Measurements from ENCODE around the gene PAQR4.

PAQR4 gene

GRCh38 chr16:3022684-3023414 lies 53.7 kb downstream of the PAQR4 start (continued):
- no peak for TF ChIP-seq ZNF169 (tag by site-specific recombination; IDR thresholded peaks at IDR 0.05)
- no peak for TF ChIP-seq ZNF404 (tag by site-specific recombination; IDR thresholded peaks at IDR 0.05)
- no peak for TF ChIP-seq ZNF133 (tag by site-specific recombination; IDR thresholded peaks at IDR 0.05)
- TF ChIP-seq, protein P1, sequence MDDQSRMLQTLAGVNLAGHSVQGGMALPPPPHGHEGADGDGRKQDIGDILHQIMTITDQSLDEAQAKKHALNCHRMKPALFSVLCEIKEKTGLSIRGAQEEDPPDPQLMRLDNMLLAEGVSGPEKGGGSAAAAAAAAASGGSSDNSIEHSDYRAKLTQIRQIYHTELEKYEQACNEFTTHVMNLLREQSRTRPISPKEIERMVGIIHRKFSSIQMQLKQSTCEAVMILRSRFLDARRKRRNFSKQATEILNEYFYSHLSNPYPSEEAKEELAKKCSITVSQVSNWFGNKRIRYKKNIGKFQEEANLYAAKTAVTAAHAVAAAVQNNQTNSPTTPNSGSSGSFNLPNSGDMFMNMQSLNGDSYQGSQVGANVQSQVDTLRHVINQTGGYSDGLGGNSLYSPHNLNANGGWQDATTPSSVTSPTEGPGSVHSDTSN (CRISPR knock-in tag; IDR thresholded peaks at IDR 0.05), result no peak
- no peak for TF ChIP-seq ZNF777 (tag by site-specific recombination; IDR thresholded peaks at IDR 0.05; ENCODE audit: borderline replicate concordance)
- TF ChIP-seq ZNF544 (tag by site-specific recombination; IDR thresholded peaks at IDR 0.05), result no peak
- TF ChIP-seq ZNF76 (tag by site-specific recombination; IDR thresholded peaks at IDR 0.05; ENCODE audit: borderline replicate concordance, low read depth), result peak; percentile 91; the same call in 1 of the 2 replicates
- no peak for TF ChIP-seq ZNF48 (tag by site-specific recombination; IDR thresholded peaks at IDR 0.05)
- TF ChIP-seq BCL11A (tag by site-specific recombination; IDR thresholded peaks at IDR 0.05; ENCODE audit: low read depth), result peak; percentile 52; the same call in 1 of the 2 replicates
- TF ChIP-seq PATZ1 (tag by site-specific recombination; IDR thresholded peaks at IDR 0.05), result 0 out of 2 replicates have a peak, but pooled peaks have one; percentile 32
- no peak for TF ChIP-seq ZNF621 (tag by site-specific recombination; IDR thresholded peaks at IDR 0.05)
- no peak for TF ChIP-seq ZNF785 (tag by site-specific recombination; IDR thresholded peaks at IDR 0.05)
- no peak; the same call in none of the 2 replicates for TF ChIP-seq ZNF639 (tag by site-specific recombination; IDR thresholded peaks at IDR 0.05)
- no peak for TF ChIP-seq MZF1 (tag by site-specific recombination; IDR thresholded peaks at IDR 0.05; ENCODE audit: borderline replicate concordance)
- TF ChIP-seq ZBTB17 (tag by site-specific recombination; IDR thresholded peaks at IDR 0.05), result 0 out of 2 replicates have a peak, but pooled peaks have one; percentile 0
- TF ChIP-seq ZSCAN16 (tag by site-specific recombination; IDR thresholded peaks at IDR 0.05), result no peak
- no peak for TF ChIP-seq ZNF549 (tag by site-specific recombination; IDR thresholded peaks at IDR 0.05)
- TF ChIP-seq, protein P2, sequence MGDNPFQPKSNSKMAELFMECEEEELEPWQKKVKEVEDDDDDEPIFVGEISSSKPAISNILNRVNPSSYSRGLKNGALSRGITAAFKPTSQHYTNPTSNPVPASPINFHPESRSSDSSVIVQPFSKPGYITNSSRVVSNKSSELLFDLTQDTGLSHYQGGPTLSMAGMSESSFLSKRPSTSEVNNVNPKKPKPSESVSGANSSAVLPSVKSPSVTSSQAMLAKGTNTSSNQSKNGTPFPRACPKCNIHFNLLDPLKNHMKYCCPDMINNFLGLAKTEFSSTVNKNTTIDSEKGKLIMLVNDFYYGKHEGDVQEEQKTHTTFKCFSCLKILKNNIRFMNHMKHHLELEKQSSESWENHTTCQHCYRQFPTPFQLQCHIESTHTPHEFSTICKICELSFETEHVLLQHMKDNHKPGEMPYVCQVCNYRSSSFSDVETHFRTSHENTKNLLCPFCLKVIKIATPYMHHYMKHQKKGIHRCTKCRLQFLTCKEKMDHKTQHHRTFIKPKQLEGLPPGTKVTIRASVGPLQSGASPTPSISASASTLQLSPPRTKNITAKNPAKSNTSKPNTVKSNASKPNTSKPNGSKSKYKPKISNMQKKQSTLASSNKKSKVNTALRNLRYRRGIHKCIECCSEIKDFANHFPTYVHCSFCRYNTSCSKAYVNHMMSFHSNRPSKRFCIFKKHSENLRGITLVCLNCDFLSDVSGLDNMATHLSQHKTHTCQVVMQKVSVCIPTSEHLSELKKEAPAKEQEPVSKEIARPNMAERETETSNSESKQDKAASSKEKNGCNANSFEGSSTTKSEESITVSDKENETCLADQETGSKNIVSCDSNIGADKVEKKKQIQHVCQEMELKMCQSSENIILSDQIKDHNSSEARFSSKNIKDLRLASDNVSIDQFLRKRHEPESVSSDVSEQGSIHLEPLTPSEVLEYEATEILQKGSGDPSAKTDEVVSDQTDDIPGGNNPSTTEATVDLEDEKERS (tag by site-specific recombination; IDR thresholded peaks at IDR 0.05), result no peak
- no peak for TF ChIP-seq ZNF341 (tag by site-specific recombination; IDR thresholded peaks at IDR 0.05; ENCODE audit: low read depth)
- no peak for TF ChIP-seq RBAK (tag by site-specific recombination; IDR thresholded peaks at IDR 0.05)
- TF ChIP-seq HOXD13 (CRISPR knock-in tag; IDR thresholded peaks at IDR 0.05; ENCODE audit: borderline replicate concordance), result no peak
- no peak for TF ChIP-seq ZNF2 (tag by site-specific recombination; IDR thresholded peaks at IDR 0.05)
- no peak for TF ChIP-seq ZNF335 (tag by site-specific recombination; conservative IDR thresholded peaks at IDR 0.05)
- TF ChIP-seq ZFP69B (tag by site-specific recombination; IDR thresholded peaks at IDR 0.05), result no peak
- no peak for TF ChIP-seq ZNF211 (tag by site-specific recombination; IDR thresholded peaks at IDR 0.05; ENCODE audit: low read depth)
- TF ChIP-seq GLIS2 (tag by site-specific recombination; IDR thresholded peaks at IDR 0.05), result peak; percentile 71
- TF ChIP-seq ZNF157 (tag by site-specific recombination; IDR thresholded peaks at IDR 0.05), result no peak
- TF ChIP-seq ZFP41 (tag by site-specific recombination; IDR thresholded peaks at IDR 0.05; ENCODE audit: borderline replicate concordance), result no peak
- TF ChIP-seq TRIM28 (IDR thresholded peaks at IDR 0.05; ENCODE audit: borderline replicate concordance, low read length), result no peak
- no peak for TF ChIP-seq ZNF184 (tag by site-specific recombination; IDR thresholded peaks at IDR 0.05)
- TF ChIP-seq HOXC10 (CRISPR knock-in tag; IDR thresholded peaks at IDR 0.05), result no peak

All from HEK293 (cell line).